BJ (cell line): ENCODE results near the gene THOC1. TPM values are rescaled to one million over a fixed set of nuclear protein-coding genes. Genes with fewer than 3 reads are reported as not detected.

Source experiments
- CTCF ChIA-PET: fragments of 350-600 bp; formaldehyde crosslinking; extraction: SDS; loops from one replicate; lab custom pipeline; 2021; ENCODE audit warnings: antibody characterized with exemption, inconsistent platforms; lab: Yijun Ruan, JAX
- POLR2A ChIA-PET: fragments of 300-600 bp; sonication (Branson Sonifier 250); formaldehyde crosslinking; extraction: SDS; loops from one replicate; lab custom pipeline; 2021; ENCODE audit warnings: antibody characterized with exemption; lab: Charles Lee
- DNase-seq: peaks from one replicate; pipeline ENCODE4 v3.0.0-alpha.2; 2011; ENCODE audit warnings: low read depth
- H3K27me3 ChIP-seq: 2 replicates; pipeline ENCODE4 v1.6.0; 2011; ENCODE audit warnings: low read length; ENCODE audit not compliant: control insufficient read depth, insufficient read depth
- H3K36me3 ChIP-seq: 2 replicates; pipeline ENCODE4 v1.5.1; 2011; ENCODE audit warnings: low read length; ENCODE audit not compliant: control insufficient read depth, insufficient read depth
- H3K4me3 ChIP-seq: 2 replicates; pipeline ENCODE4 v1.5.1; 2011; ENCODE audit warnings: low read depth, mild to moderate bottlenecking, control low read depth, low read length
- polyA plus RNA-seq: library from polyadenylated mRNA; depleted of rRNA; stranded (reverse); fragments of >200 nt; gene quantifications from 2 replicates; pipeline ENCODE4 v1.2.3, GENCODE V29; 2011
- TF ChIP-seq, protein P1 (sequence below): IDR thresholded peaks from 2 replicates; pipeline ENCODE4 v1.5.1; 2011; ENCODE audit warnings: low read depth, mild to moderate bottlenecking, control low read depth, inconsistent platforms, low read length, moderate library complexity; ENCODE audit not compliant: insufficient read depth

THOC1 gene
- polyA plus RNA-seq, 1 experiment = 8.7 TPM

GRCh38 chr18:213505-213904 lies 54.3 kb downstream of the THOC1 start:
- no peak for DNase-seq

DNA sequence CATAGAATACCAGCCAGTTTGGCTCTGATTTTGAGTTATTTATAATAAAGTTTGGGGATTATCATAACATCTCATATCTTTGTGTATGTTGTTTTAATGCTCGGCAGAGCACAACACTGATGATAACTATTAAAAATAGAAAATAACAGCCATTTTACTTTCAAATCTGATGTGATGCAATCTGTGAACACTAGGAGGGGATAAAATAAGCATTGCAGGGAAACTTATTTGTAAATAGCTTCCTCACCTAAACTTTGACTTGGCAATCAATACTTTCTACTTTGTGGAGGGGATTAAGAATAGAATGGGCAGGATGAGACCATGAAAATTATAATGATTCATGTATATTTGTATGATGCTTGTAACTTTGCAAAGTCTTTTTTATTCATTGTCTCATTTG lies 55.1 kb downstream of the THOC1 start:
- CTCF ChIA-PET = interaction anchor here (1.3 to 2.5 kb wide), 2 partner anchors 15 to 17 kb away, joined by 3 to 8 read pairs; no protein-coding TSS in a partner anchor
- no peak for DNase-seq
- POLR2A ChIA-PET = no interaction called here
- peaks cover 9% of the 10 kb centered on the region for H3K36me3 ChIP-seq
- TF ChIP-seq, protein P1, sequence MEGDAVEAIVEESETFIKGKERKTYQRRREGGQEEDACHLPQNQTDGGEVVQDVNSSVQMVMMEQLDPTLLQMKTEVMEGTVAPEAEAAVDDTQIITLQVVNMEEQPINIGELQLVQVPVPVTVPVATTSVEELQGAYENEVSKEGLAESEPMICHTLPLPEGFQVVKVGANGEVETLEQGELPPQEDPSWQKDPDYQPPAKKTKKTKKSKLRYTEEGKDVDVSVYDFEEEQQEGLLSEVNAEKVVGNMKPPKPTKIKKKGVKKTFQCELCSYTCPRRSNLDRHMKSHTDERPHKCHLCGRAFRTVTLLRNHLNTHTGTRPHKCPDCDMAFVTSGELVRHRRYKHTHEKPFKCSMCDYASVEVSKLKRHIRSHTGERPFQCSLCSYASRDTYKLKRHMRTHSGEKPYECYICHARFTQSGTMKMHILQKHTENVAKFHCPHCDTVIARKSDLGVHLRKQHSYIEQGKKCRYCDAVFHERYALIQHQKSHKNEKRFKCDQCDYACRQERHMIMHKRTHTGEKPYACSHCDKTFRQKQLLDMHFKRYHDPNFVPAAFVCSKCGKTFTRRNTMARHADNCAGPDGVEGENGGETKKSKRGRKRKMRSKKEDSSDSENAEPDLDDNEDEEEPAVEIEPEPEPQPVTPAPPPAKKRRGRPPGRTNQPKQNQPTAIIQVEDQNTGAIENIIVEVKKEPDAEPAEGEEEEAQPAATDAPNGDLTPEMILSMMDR = no peak
- no peaks in the 10 kb centered on the region for H3K27me3 ChIP-seq
- no peak overlapping the region for H3K4me3 ChIP-seq

More at GRCh38 chr18:213505-213904, 54.3 kb downstream of the THOC1 start:
- H3K36me3 ChIP-seq = peaks cover 11% of the 10 kb centered on the region
- TF ChIP-seq, protein P1 = no peak
- ChIA-PET CTCF (interaction anchor here (1.3 to 2.5 kb wide), 2 partner anchors 16 kb away, joined by 3 to 8 read pairs; no protein-coding TSS in a partner anchor), POLR2A (no interaction called here)
- H3K27me3 ChIP-seq = no peaks in the 10 kb centered on the region
- no peak overlapping the region for H3K4me3 ChIP-seq

DNA sequence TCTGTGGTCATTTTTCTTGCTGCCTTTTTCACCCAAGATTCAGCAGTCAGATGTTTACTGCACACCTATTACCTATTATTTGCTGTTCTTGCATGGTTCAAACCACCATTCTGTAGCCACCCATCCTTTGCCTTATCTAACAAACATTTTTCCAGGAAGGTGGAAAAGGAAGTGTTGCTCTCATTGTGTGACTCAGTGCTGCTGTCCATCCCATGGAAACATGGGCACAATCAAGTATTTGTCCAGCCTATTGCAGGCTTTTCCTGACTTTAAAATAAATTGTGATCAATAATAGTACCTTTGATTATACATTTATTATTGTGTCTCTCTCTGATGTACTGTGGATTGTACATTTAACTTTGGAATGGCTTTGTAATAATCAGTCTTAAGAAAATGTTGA lies 56.3 kb downstream of the THOC1 start:
- Histone ChIP-seq H3K27me3 (no peaks in the 10 kb centered on the region), H3K36me3 (peaks cover 9% of the 10 kb centered on the region), H3K4me3 (no peak overlapping the region)
- POLR2A ChIA-PET = no interaction called here
- TF ChIP-seq, protein P1 = no peak
- CTCF ChIA-PET = interaction anchor here (2.5 kb wide), 1 partner anchor 18 kb away, joined by 8 read pairs; no protein-coding TSS in a partner anchor
- DNase-seq = no peak

- no peak for DNase-seq
- POLR2A ChIA-PET = no interaction called here
- peaks cover 7% of the 10 kb centered on the region for H3K36me3 ChIP-seq
- TF ChIP-seq, protein P1 = no peak
- no peak overlapping the region for H3K4me3 ChIP-seq
- H3K27me3 ChIP-seq = no peaks in the 10 kb centered on the region
- CTCF ChIA-PET = no interaction called here
Observed at GRCh38 chr18:210733-211132, 57.1 kb downstream of the THOC1 start.

GRCh38 chr18:210075-210474 lies 57.8 kb downstream of the THOC1 start:
- CTCF ChIA-PET = no interaction called here
- TF ChIP-seq, protein P1 = no peak

More at GRCh38 chr18:210075-210474, 57.8 kb downstream of the THOC1 start:
- DNase-seq = no peak
- Histone ChIP-seq H3K27me3 (no peaks in the 10 kb centered on the region), H3K4me3 (no peak overlapping the region), H3K36me3 (peaks cover 6% of the 10 kb centered on the region)
- POLR2A ChIA-PET = no interaction called here
